ENCODE data around the gene E2F6. TPM values are rescaled to one million over a fixed set of nuclear protein-coding genes. Genes with fewer than 3 reads are reported as not detected.

E2F6 gene, protein sequence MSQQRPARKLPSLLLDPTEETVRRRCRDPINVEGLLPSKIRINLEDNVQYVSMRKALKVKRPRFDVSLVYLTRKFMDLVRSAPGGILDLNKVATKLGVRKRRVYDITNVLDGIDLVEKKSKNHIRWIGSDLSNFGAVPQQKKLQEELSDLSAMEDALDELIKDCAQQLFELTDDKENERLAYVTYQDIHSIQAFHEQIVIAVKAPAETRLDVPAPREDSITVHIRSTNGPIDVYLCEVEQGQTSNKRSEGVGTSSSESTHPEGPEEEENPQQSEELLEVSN
- total RNA-seq: 10 to 100 TPM in 4 of 6 donors, 1 to 10 TPM in 2; 5.3 to 15.8 (median 13.4) TPM

DNA sequence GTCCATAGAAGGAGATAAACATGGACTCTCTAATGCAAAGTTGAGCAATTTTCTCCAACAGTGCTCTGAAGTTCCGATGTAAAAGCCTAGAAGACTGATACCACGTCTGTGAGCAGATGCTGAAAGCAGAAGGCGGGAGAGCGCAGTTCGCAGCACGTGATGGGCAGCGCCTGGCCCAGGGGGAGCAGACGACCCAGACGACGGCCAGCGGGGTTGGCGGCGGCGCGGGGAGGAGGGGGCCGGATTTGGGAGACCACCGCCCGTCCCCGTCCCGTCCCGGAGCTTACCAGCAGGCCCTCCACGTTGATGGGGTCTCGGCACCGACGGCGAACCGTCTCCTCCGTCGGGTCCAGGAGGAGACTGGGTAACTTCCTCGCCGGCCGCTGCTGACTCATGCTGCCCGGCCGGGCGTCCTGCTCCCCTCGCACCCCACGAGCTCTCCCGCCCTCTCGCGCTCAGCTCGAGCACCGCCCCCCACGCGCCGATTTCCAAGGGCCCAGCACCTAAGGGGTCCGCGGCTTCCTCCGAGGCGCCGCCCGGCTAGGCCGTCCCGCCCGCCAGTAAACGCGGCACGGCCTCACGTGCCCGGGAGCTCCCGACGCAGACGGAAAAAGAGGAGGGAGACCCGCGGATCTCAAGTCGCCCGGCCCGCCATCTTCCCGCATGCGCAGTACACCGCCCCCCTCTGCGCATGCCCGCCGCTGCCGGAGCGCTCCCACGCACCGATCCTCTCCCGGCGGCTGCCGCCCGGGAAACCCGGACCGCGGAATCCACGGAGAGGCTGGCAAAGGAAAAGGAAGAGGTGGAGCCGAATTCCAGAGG, at the start of gene E2F6:
E2F6 (minus strand) TSS at position 677 of the 822 bp plus-strand sequence; CDS start at position 395, 282 bp downstream.
- WGBS, 2 donors: 0 to 1% methylated on average over 19 to 20 of the region's 86 CpGs
- Histone ChIP-seq H3K27ac (peak within 1 kb of the TSS; percentile 88 to 96 (median 91)), H3K4me3 (peak within 1 kb of the TSS; percentile 63 to 84 (median 82)), H3K4me1 (peaks cover 32 to 50% (median 34%) of the 10 kb centered on the region in 4 donors), H3K36me3 (peaks cover 0 to 13% (median 2%) of the 10 kb centered on the region in 4 donors), H3K27me3 (no peaks in the 10 kb centered on the region), H3K9me3 (no peaks in the 10 kb centered on the region)
- DNase-seq: peak; percentile 89 to 99
- peak in 1 of 4 donors; percentile 20 for TF ChIP-seq EP300 (IDR thresholded peaks at IDR 0.05)
- TF ChIP-seq, protein P1, sequence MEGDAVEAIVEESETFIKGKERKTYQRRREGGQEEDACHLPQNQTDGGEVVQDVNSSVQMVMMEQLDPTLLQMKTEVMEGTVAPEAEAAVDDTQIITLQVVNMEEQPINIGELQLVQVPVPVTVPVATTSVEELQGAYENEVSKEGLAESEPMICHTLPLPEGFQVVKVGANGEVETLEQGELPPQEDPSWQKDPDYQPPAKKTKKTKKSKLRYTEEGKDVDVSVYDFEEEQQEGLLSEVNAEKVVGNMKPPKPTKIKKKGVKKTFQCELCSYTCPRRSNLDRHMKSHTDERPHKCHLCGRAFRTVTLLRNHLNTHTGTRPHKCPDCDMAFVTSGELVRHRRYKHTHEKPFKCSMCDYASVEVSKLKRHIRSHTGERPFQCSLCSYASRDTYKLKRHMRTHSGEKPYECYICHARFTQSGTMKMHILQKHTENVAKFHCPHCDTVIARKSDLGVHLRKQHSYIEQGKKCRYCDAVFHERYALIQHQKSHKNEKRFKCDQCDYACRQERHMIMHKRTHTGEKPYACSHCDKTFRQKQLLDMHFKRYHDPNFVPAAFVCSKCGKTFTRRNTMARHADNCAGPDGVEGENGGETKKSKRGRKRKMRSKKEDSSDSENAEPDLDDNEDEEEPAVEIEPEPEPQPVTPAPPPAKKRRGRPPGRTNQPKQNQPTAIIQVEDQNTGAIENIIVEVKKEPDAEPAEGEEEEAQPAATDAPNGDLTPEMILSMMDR (IDR thresholded peaks at IDR 0.05): peak in 3 of 6 experiments; percentile 20 to 36 (median 28)
- peak; percentile 77 to 85 for TF ChIP-seq POLR2AphosphoS5 (IDR thresholded peaks at IDR 0.05)
- peak in 3 of 4 donors; percentile 45 to 88 (median 78) for TF ChIP-seq POLR2A (IDR thresholded peaks at IDR 0.05)
- peak; percentile 96 to 98 for ATAC-seq (ENCODE audit: low FRiP score in 2 of 2)

DNA sequence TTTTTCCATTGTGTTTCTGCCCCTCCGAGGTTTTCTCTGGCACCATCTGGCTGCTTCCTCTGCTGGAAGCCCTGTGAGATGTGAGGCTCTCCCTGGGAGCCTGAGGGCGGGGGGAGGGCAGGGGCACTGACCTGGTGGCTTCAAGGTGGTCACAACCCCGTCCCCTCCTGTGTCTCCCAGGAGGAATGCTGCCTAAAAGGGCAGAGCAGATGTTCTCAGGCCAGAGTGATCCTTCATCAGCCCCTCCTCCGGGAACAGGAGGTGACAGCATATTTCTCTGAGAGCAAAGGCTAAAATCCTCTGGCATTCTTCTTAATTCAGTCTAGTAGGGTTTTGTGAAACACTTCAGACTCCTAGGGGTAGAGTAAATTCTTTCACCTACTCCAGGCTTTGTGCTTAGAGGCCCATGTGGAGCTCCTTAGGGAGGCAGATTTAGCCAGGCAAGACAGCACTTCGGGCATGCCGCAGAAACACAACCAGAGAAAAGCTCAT, 49.6 kb upstream of the E2F6 start:
- WGBS, 2 donors: 49 to 65% methylated on average over 4 to 6 of the region's 6 CpGs

DNA sequence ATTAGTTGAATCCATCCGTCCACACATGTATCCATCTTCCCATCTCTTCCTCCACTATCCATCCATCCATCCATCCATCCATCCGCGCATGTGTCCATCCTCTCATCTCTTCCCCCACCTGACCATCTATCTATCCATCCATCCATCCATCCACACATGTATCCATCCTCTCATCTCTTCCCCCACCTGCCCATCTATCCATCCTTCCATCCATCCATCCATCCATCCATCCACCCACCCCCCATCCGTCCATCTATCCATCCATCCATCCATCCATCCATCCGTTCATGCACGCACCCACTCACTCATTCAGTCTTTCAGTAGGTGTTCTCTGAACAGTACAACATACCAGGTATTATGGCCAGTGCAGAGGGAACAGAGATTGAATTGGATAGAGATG, 48.9 kb upstream of the E2F6 start:
- Histone ChIP-seq H3K27ac (no peak overlapping the region), H3K9me3 (no peaks in the 10 kb centered on the region), H3K4me1 (no peaks in the 10 kb centered on the region), H3K4me3 (no peak overlapping the region), H3K36me3 (no peaks in the 10 kb centered on the region), H3K27me3 (no peaks in the 10 kb centered on the region)
- DNase-seq (no peak), ATAC-seq (ENCODE audit: low FRiP score in 2 of 2) (no peak)
- TF ChIP-seq EP300 (IDR thresholded peaks at IDR 0.05) (no peak), POLR2AphosphoS5 (IDR thresholded peaks at IDR 0.05) (no peak), POLR2A (IDR thresholded peaks at IDR 0.05) (no peak)
- TF ChIP-seq, protein P1 (IDR thresholded peaks at IDR 0.05): no peak
- 84 to 85% methylated on average over 6 of the region's 6 CpGs for WGBS, 2 donors

More for the DNA sequence above, 49.6 kb upstream of the E2F6 start:
- DNase-seq: no peak
- no peak overlapping the region for H3K4me3 ChIP-seq
- peak in 1 of 2 donors; percentile 24 for ATAC-seq (ENCODE audit: low FRiP score in 2 of 2)
- H3K4me1 ChIP-seq: no peaks in the 10 kb centered on the region
- peaks cover 0 to 3% (median 0%) of the 10 kb centered on the region in 4 donors for H3K9me3 ChIP-seq
- no peak overlapping the region for H3K27ac ChIP-seq
- H3K27me3 ChIP-seq: no peaks in the 10 kb centered on the region
- no peaks in the 10 kb centered on the region for H3K36me3 ChIP-seq
- TF ChIP-seq POLR2AphosphoS5 (IDR thresholded peaks at IDR 0.05) (no peak), POLR2A (IDR thresholded peaks at IDR 0.05) (no peak), EP300 (IDR thresholded peaks at IDR 0.05) (no peak)
- TF ChIP-seq, protein P1 (IDR thresholded peaks at IDR 0.05): no peak

DNA sequence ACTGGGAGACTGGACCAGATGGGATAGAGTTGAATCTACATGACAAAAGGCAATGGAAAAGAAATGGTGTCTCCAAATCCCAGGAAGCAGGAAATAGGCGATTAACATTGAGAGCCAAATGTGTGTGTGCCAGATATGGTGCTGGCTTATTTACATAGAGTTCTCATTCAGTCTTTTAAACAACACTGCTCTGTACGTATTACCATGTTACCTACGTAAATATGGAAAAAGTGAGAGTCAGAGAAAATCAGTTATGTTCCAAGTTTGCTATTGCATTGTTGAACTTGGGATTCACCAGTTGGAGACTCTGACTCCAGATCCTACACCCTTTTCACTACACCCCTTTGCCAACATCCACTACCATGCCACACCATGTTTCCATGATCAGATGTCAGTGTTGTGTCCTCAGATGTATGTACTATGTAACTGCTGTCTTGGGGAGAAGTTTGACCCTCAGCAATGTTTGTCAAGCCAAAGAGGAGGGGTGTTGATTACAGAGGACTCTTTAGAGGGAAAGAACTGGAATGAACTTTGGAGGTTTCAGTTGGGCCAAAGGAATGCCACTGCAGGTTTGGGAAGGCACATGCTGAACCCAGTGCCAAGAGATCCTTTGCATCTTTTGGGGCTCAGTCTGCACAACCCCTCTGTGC, 48.2 kb upstream of the E2F6 start:
- Histone ChIP-seq H3K27ac (no peak overlapping the region), H3K4me3 (no peak overlapping the region), H3K36me3 (no peaks in the 10 kb centered on the region), H3K9me3 (no peaks in the 10 kb centered on the region), H3K27me3 (no peaks in the 10 kb centered on the region), H3K4me1 (no peaks in the 10 kb centered on the region)
- TF ChIP-seq EP300 (IDR thresholded peaks at IDR 0.05) (no peak), POLR2A (IDR thresholded peaks at IDR 0.05) (no peak), POLR2AphosphoS5 (IDR thresholded peaks at IDR 0.05) (no peak)
- TF ChIP-seq, protein P1 (IDR thresholded peaks at IDR 0.05): no peak
- DNase-seq (no peak), ATAC-seq (ENCODE audit: low FRiP score in 2 of 2) (no peak)
- WGBS, 2 donors: 65 to 68% methylated on average over 3 of the region's 3 CpGs
